SH-SY5Y (cell line): Measurements from ENCODE around the gene XRCC5.

ENCODE experiments used
- GATA2 ChIP-seq: IDR thresholded peaks from 2 replicates; pipeline ENCODE4 v1.6.1; 2011; ENCODE audit warnings: mild to moderate bottlenecking, low read depth, low read length
- GATA3 ChIP-seq: IDR thresholded peaks from 2 replicates; pipeline ENCODE4 v1.6.1; 2011; ENCODE audit warnings: low read depth, mild to moderate bottlenecking, low read length, moderate library complexity

- TF ChIP-seq GATA2: no peak
- no peak for TF ChIP-seq GATA3
Measured at GRCh38 chr2:216214768-216215167, 105.6 kb downstream of the XRCC5 start.
